ENCODE data around the gene GRM4. TPM values are rescaled to one million over a fixed set of nuclear protein-coding genes. Genes with fewer than 3 reads are reported as not detected.
A peak's percentile ranks its signal among the peaks of the same experiment; 100 is the strongest.

Gene GRM4
- total and polyA plus RNA-seq, 10 of the 15 experiments (the other 5 are each of a cell fraction or from before 2014, with no cell fraction given): 0.01 to 0.31 (median 0.05) TPM; not detected in 2

- H2AFZ ChIP-seq (ENCODE audit: control insufficient read depth, low read depth, low read length): no peak overlapping the region
- ChIA-PET SMC1A (ENCODE audit: uncharacterized antibody, unreplicated experiment) (no interaction called here), POLR2A (no interaction called here), CTCF (no interaction called here), RAD21 (ENCODE audit: unreplicated experiment) (no interaction called here)
- no peak overlapping the region for H3K27ac ChIP-seq (ENCODE audit: control insufficient read depth, insufficient read depth)
- no peak overlapping the region for H3K9ac ChIP-seq (ENCODE audit: control insufficient read depth, insufficient read depth, low read length)
- FAIRE-seq (peak; percentile 98), DNase-seq (ENCODE audit: low read depth, low spot score) (no peak), ATAC-seq (no peak)
- in situ Hi-C loops (cut with MboI): no loop called here
- no peaks in the 10 kb centered on the region for H3K4me1 ChIP-seq (ENCODE audit: control insufficient read depth, insufficient read depth, low read length)
- H3K9me3 ChIP-seq (replicated peaks; ENCODE audit: control insufficient read depth, insufficient read depth, low read length): no peaks in the 10 kb centered on the region; the same call in 2 of the 3 replicates
- H3K36me3 ChIP-seq (ENCODE audit: control insufficient read depth in 2 of 2, insufficient read depth in 2 of 2, low read length in 1 of 2): no peaks in the 10 kb centered on the region
- intact Hi-C loops (cut with micrococcal nuclease; ENCODE audit: unreplicated experiment): no loop called here
- H4K20me1 ChIP-seq (ENCODE audit: control insufficient read depth, insufficient read depth): no peaks in the 10 kb centered on the region
- no peaks in the 10 kb centered on the region for H3K27me3 ChIP-seq (replicated peaks in 1 of 2; ENCODE audit: control insufficient read depth in 2 of 2, insufficient read depth in 2 of 2, low read length in 1 of 2)
- no peak overlapping the region for H3K4me2 ChIP-seq (ENCODE audit: control insufficient read depth, insufficient read depth)
- H3K4me3 ChIP-seq: no peak overlapping the region
- BruUV-seq (replicated peaks): no TSS peak
- no peaks in the 10 kb centered on the region for H3K79me2 ChIP-seq (ENCODE audit: control insufficient read depth, insufficient read depth, low read length)
- TF ChIP-seq CHD1 (IDR thresholded peaks at IDR 0.05; ENCODE audit: low read depth, low read length) (no peak), NR2C2 (IDR thresholded peaks at IDR 0.05; ENCODE audit: borderline replicate concordance, control insufficient read depth, insufficient read length, low read depth) (peak; percentile 17)
These were observed 73.2 kb downstream of the GRM4 start for GRCh38 chr6:34072727-34073126.

GRCh38 chr6:34071884-34072379 lies 74.0 kb downstream of the GRM4 start:
- Histone ChIP-seq H3K27me3 (replicated peaks in 1 of 2; ENCODE audit: control insufficient read depth in 2 of 2, insufficient read depth in 2 of 2, low read length in 1 of 2) (no peaks in the 10 kb centered on the region), H3K9me3 (replicated peaks; ENCODE audit: control insufficient read depth, insufficient read depth, low read length) (no peaks in the 10 kb centered on the region; the same call in 2 of the 3 replicates), H4K20me1 (ENCODE audit: control insufficient read depth, insufficient read depth) (no peaks in the 10 kb centered on the region), H3K4me2 (ENCODE audit: control insufficient read depth, insufficient read depth) (no peak overlapping the region), H3K79me2 (ENCODE audit: control insufficient read depth, insufficient read depth, low read length) (no peaks in the 10 kb centered on the region), H3K36me3 (ENCODE audit: control insufficient read depth in 2 of 2, insufficient read depth in 2 of 2, low read length in 1 of 2) (no peaks in the 10 kb centered on the region), H3K4me1 (ENCODE audit: control insufficient read depth, insufficient read depth, low read length) (no peaks in the 10 kb centered on the region), H3K27ac (ENCODE audit: control insufficient read depth, insufficient read depth) (no peak overlapping the region), H3K9ac (ENCODE audit: control insufficient read depth, insufficient read depth, low read length) (no peak overlapping the region), H2AFZ (ENCODE audit: control insufficient read depth, low read depth, low read length) (no peak overlapping the region), H3K4me3 (no peak overlapping the region)
- no TSS peak for BruUV-seq (replicated peaks)
- ChIA-PET RAD21 (ENCODE audit: unreplicated experiment) (no interaction called here), POLR2A (no interaction called here), SMC1A (ENCODE audit: uncharacterized antibody, unreplicated experiment) (no interaction called here), CTCF (no interaction called here)
- intact Hi-C loops (cut with micrococcal nuclease; ENCODE audit: unreplicated experiment): no loop called here
- ATAC-seq (no peak), DNase-seq (ENCODE audit: low read depth, low spot score) (no peak), FAIRE-seq (no peak)
- 100% methylated on average over 1 of the region's 1 CpG for WGBS (ENCODE audit: insufficient coverage, insufficient replicate concordance, low lambda C conversion rate, missing lambda C conversion rate)
- in situ Hi-C loops (cut with MboI): no loop called here
- TF ChIP-seq POLR2A (IDR thresholded peaks at IDR 0.05; ENCODE audit: low read depth, low read length): no peak
- TF ChIP-seq MEF2B (IDR thresholded peaks at IDR 0.05; ENCODE audit: partially characterized antibody, poor library complexity, severe bottlenecking): no peak
- TF ChIP-seq RFX5 (IDR thresholded peaks at IDR 0.05; ENCODE audit: low read depth, low read length): no peak
- TF ChIP-seq ZSCAN29 (IDR thresholded peaks at IDR 0.05): no peak
- TF ChIP-seq NFYB (IDR thresholded peaks at IDR 0.05; ENCODE audit: insufficient read depth, low read depth, low read length): no peak
- no peak for TF ChIP-seq NFIC (IDR thresholded peaks at IDR 0.05; ENCODE audit: low read depth, low read length)
- TF ChIP-seq ATF3 (IDR thresholded peaks at IDR 0.05; ENCODE audit: borderline replicate concordance, extremely low read depth, low read depth, low read length): no peak
- no peak for TF ChIP-seq SMAD1 (IDR thresholded peaks at IDR 0.05; ENCODE audit: low read depth, partially characterized antibody)
- TF ChIP-seq E2F8 (IDR thresholded peaks at IDR 0.05; ENCODE audit: low read depth, partially characterized antibody): no peak
- TF ChIP-seq ESRRA (IDR thresholded peaks at IDR 0.05; ENCODE audit: low read length): no peak
- TF ChIP-seq EZH2 (IDR thresholded peaks at IDR 0.05; ENCODE audit: borderline replicate concordance, control insufficient read depth, low read depth, low read length): no peak

All from GM12878 (cell line).